Fibroblast of skin of right biceps (primary cell): ENCODE measurements around the gene RNF217.
A peak's percentile ranks its signal among the peaks of the same experiment; 100 is the strongest.

Experiments
- DNase-seq: peaks from one replicate; pipeline ENCODE4 v3.0.0-alpha.2; 2013

Gene RNF217

DNA sequence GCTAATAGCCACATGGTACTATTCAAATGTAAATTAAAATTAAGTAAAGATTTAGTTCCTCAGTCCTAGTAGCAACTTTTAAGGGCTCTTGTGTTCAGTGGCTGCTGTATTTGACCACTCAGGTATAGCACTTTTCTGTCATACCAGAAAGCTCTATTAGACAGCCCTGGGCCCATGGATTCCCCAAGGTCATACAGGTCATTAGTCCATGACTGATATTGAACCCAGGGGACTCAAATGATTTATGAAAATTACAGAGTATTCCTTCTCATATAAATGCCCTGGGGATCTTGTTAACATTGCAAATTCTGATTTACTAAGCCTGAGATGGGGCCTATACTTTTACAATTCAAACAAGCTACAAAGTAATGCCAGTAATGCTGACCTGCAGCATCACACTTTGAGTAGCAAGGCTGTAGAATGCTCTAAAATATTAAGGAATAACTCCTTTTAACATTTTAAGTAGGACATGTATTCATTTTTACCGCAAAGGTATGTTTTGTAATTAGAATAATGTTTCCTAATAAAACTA is 29.6 kb downstream of the RNF217 start:
- DNase-seq: no peak

DNA sequence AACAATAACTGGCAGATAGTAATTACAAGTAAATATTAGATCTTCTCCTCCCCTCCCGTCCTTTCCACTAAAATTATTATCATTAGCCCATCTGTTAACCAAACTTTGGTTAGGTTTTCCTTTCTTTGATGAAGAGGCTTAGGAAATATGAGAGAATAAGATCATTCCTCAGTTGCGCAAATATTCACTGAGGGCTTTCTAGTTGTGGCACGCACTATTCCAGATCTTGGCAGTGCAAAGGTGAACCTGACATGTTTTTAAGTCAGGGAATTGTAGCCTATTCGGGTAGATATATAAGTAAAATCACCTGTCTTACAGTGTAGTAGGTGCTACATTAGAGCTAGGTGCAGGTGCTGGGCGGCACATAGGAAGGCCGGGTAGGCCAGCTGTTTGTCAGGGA is 31.1 kb downstream of the RNF217 start:
- no peak for DNase-seq

DNA sequence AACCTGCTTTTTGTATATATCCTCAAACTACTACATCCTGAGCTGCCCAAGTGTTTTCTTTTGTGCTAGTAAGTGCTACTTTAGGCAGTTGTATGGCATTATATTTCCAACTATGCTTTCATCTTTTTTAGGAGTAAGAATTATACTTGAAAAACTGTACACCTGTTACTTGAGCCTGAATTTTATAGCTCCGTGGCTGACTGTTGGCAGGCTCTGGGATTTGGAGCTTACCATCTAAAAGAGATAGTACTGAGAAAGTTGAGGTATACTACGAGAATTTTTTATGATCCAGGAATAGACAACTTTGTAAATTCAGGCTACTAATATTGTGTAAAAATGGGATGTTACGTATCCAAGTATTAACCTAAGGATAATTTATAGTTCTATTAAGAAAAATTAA is 32.4 kb downstream of the RNF217 start:
- no peak for DNase-seq

DNA sequence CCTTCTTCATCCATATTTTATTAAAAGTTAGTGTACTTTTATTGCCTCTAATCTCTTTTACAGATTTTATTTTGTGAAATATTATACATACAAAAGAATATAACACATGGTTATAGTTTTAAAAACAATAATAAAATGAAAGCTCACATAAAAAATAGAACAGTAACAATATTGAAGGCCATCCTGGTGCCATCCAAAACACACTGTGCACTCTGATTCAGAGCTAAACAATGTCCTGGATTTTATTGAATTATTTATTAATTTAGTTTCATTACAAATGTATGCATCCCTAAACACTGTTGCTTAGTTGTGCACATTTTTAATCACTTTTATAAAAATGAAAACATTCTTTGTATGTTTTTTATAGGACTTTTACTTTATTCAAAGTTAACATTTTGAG is 32.9 kb downstream of the RNF217 start:
- no peak for DNase-seq

DNA sequence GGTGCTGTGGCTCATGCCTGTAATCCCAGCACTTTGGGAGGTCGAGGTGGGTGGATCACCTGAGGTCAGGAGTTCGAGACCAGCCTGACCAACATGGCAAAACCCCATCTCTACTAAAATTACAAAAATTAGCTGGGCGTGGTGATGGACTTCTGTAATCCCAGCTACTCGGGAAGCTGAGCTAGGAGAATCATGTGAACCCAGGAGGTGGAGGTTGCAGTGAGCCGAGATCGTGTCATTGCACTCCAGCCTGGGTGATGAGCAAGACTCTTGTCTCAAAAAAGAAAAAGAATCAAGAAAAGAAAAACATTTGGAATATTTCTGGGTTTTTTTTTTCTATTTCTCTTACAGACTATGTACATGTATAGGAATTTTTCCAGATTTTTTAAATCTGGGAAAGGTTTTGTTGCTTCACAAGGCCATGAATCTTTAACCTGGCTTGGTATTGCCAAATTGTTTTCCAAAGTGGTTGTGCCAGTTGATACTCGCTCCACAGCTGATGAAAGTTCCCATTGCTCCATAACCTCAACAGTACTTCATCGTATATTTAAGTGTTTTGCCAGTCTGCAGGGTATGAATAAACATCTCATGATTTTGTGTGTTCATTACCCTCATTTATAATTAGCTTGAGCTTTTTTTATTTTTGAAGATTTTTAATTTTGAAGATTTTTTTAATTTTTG is 33.5 kb downstream of the RNF217 start:
- no peak for DNase-seq

DNA sequence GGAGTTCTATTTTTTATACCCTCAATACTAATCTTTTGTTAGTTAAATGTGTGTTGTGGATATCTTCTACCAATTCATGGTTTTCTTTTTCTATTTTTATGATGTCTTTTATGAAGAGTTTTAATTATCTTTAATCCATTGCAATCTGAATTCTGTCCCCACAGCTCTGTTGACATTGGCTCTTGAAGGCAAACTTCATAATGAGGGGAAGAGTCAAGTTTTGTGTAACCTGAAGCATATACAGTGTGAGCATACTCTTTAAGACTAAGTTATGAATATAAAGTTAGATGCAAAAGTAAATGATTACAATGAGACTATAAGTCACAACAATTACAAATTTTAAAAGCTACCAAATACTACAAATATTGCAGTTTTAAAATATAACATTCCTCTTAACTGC is 34.2 kb downstream of the RNF217 start:
- DNase-seq: no peak

DNA sequence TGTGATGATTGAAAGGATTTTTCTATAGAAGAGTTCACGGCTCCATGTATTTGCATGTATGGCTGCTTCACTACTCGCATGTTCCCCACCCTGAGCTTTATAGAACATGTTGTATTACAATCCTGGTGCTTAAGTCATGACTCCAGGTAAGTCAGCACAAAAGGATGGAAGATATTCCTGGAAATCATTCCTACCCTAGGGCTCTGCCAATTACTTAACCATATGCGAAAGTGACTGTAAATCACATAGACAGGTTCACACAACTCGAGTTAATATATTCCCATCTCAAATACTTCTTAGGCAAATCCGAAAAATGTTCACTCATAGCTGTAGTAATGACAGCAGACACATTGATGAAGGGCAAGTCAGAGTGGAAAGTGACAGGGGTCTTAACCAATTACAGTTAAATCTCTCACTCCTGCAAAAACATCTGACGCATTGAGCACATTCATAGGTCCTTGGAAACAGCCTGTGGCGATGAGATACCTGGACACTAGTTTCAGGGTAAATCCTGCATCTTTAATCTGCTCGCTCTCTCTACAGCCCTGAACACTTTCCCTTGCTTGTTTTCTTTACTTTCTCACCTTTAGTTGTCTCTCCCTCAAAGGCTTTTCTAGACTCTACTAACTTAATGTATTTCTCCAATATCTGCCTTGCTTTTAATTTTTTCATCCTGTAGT is 35.1 kb downstream of the RNF217 start:
- DNase-seq: no peak

DNA sequence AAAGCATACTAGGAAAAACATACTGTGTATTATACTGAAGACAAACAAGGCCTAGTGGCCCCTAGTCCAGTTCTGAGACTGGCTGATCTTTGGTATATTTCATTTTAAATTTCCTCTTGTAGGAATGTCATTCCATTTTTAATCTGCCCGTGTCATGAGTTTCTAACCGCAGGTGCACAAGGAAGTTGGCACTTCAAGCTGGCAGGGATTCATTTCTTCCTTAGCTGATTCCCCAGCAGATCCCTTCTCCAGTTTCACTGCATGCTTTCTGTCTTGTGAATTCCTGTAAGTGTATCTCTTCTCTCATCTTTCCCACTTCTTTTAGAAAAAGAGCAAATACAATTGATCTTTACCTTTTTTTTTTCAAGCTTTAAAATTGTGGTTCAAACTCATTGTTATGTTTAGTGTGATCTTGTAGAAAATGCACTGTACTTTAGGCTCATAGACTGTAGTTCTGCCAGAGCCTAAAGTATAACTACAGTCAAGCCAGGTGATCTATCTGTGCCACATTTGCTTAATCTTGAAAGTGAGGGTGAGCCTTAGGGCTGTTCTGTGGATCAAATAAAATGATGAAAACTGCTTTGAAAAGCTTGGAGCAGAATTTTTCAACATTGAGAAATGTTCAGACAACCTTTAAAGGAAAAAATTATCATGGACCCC is 37.0 kb downstream of the RNF217 start:
- DNase-seq: no peak

DNA sequence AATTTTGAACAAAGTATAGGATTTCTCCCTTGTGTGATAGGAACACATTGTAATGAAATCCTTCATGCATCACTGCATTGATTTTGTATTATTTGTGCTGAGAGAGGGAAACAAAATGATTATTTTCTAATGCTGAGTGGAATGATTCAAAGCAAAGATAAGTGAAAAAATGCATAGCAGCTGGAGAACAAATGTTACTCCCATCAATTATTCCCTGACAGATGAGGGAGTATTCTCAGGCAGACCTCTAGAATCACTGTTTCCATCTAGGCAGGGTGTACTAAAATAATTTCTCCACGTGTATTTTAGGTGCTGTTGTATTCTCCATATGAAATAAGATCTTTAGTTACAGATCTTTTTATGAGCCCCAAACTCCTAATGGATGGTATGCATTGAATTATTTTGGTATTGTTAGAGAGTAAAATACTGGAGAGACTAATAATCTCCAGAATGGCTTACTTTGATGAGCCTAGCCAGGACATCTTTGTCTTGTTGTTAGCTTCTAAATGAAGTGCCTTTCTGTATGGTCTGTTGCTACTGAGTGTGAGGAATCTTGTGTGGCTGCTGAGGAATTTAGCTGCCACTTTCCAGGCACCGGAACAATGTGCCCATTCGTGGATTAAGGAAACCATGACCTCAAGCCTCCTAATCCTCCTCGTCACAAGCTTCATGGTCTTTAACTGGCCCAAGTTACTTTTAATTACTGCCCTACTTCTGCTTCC is 39.6 kb downstream of the RNF217 start:
- DNase-seq: peak; percentile 64

DNA sequence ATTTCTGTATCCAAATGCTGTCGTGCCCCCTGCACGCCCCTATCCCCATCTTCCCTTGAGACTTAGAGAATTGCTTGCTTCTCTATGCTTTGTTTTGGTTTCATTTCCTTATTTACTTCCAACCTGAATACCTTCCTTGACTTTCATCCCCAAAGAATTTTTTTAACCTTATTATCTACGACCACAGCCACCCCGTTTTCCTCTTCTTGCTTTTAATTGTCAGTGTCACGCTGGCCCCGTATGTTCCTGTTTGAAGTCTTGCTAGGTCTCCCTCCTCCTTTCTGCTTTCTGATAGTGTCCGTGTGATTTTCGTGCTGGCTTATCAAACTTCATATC is 40.1 kb downstream of the RNF217 start:
- no peak for DNase-seq

DNA sequence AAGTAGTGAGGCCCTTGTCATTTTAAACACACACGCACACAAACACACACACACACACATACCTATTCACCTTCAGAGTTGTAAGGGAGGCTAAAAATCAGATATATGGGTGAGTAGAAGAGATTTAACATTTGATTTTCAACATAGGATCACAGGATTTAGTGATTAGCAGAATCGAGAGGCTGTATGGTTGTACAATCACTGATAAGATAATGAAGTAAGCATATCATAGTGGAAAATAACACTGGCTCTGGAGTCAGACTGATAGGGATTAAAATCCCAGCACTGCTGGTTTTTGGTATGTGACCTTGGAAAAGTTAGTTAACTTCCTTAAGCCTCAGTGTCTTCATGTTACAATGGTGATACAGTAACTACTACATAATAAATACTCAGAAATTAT is 40.8 kb downstream of the RNF217 start:
- no peak for DNase-seq

DNA sequence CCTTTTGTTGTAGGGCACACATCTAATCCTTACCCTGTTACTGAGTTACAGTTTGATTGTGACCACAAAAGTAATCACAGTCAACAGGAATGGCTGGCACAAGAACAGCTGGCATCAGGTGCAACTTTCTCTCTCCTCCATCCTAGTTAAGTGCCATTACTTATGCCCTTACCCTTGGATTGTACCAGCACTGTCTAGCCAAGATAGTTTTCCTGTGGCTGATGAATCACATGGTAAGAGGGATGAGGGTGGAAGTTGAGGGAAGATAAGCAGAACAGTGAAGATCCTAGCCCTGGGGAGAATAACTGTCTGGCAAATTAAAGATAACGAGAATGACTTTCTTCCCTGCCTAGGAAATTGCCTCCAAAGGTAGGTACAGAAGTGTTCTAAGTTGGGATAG is 42.0 kb downstream of the RNF217 start:
- no peak for DNase-seq

DNA sequence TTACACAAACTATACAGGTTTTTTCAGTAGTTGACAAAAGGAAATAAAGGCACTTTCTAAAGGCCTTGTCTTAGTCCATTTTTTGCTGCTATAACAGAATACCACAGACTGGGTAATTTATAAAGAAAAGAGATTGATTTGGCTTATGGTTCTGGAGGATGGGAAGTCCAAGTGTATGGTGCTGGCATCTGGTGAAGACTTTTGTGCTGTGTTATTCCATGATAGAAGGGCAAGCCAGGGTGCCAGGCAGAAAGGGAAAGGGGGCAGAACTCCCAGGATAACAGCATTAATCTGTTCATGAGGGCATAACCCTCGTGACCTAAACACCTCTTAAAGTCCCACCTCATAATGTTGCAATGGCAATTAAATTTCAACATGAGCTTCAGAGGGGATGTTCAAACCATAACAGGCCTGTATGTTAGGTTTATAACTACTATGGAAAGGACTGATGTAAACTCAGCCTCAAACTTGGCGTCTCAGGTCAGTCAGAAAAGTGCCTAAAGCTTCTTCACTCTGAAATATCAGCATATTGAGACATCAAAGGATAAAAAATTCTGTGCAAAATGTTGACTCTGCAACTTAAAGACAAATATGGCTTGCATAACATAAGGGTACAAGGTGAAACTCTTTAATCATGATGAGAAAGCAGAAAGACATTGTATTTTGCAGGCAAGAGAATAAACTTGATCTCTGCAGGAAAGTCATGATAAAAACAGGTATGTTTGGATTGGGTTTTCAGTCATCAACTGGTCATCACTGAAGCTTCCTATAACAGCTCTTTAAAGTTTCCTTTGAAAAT is 42.8 kb downstream of the RNF217 start:
- no peak for DNase-seq

DNA sequence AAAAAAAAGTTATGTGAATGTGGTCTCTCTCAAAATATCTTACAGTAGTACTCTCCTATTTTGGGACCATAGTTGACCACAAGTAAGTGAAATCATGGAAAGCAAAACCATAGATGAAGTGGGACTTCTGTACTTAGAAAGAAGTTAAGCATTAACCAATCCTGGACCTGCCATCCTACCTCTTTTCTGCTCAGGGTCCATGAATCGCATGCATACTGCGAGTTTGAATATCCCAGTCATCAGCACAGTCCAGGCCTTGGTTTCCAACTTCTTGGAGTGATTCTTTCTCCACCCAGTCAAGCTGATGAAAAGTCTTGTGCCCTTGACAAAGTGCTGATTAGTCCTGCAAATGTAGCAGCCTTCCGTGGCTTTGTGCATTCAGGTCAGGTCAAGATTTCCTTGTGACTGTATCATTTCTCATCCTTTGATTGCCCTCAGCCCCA is 46.0 kb downstream of the RNF217 start:
- DNase-seq: peak; percentile 90

DNA sequence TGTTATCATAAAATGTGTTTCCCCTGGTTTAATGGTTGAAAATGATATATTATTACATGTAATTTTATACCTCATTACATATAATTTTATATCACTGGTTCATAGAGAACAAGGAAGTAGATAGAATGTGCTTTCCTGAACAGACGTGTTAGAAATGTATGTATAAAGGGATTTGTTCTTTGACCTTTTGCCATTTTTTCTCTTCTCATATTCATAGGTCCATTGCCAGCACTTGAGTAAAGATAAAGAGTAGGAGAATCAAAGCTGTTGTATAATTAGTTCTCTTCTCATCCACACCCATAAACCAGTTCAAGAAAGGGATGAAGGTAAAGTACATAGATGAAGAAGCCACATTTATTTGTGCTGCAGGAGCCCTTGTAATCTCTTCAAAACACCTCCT is 46.7 kb downstream of the RNF217 start:
- no peak for DNase-seq

DNA sequence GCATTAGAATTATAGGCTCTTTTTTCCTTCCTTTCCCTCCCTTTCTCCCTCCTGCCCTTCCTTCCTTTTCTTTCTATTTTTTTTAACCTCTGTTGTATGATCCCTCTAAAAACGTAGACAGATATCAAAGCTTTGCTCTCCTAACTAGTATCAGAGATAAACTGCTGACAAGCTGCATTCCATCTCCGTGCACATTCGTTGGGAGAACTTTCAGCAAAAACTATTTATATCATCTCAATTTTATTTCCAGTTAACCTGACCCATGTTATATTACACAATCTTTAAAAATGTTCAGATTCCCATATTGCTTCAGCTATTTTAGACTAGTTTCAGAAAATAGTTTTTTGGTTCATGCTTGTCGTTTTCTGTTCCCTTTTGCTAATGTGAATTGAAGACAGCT is 47.3 kb downstream of the RNF217 start:
- peak; percentile 81 for DNase-seq

DNA sequence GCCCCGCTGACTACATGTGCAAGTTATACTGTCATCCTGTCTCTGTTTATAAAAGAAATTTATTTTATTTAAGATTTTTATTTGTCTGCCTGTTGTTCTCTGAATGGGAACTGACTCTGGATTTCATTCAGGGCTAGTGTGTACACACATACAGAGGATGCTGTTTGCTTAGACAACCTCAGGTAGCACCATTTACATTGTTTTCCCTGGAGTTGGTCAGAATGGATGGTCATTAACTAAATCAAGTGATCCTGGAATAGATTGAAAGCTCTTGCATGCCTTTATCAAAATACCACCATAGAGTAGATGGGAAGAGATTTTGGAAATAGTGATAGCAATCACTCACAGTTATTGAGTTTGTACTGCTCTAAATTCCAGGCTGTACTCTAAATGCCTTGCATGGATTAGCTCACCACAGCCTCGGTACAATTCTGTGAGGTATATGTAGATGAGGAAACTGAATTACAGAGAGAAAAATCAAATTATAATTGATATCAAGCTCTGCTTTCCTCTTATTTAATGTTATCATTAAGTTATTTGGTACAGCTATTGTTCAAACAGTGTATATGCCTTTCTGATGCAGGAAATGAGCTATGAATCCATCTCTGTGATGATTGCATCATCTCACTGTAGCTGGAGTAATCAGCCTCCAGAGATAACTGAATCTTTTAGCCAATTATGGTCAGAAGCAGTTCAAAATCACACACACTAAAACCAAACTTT is 51.9 kb downstream of the RNF217 start:
- peak; percentile 89 for DNase-seq

DNA sequence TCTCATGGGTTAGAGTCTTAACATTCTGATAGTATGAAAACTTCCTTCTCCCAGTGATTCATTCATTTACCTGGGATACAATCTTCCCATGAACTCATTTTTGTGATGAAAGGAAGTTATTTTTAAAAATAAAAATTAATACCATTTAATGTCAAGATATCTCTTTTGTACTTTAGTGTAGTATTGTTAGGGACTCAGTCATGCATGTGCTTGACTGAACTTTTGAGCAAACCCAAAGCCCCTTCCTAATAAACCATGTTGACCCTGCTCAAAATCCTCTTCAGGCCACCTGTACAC is 52.4 kb downstream of the RNF217 start:
- DNase-seq: no peak

DNA sequence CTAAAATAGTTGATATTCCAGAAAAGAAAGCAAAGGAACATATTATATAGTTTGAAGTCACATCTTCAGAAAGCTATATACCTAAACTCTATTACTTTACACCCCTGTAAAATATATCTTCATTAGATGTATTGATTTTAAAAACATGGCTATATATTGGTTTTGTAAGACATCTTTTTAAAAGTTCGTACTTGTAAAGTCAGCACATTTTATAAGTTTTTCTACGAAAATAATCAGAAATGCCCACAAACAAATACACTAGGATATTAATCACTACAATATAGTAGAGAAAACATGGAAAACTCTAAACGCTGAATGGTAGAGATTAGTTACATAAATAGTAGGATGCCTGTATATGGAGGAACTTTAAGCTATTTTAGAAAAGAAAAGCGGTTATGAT is 52.9 kb downstream of the RNF217 start:
- no peak for DNase-seq

DNA sequence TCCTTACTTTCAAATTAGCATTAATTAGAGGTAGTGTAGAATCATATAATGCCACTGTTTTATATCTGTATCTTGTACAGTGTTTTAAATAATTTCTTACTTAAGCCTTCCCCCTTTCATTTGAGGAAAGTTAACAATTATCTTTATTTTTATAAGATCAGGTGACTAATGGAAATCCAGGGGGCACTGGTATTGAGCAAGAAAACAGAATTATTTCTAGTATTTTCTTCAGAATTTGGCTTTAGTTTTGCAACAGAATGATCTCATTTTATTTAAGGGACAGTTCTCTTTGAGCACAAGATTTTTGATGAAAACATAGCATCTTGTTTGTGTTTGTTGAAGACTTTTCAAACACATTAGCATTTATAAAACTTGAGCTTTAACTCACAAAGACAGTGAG is 55.9 kb downstream of the RNF217 start:
- DNase-seq: no peak

DNA sequence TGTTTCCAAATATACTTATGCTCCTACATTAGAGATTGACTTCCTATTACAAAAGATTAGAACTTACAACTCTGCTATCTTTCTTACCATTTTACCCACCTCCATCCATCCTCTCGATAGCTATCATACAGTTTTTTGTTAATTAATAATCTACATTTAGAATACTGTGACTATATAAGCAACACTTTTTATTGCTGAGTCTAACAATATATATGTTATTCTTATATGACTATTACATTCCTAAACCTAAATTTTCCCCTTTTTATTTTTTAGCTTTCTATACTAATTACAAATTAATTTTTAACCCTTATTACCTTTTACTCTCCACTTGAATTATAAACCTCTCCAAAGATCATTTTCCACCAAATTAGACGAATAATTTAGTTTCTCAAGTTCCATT is 57.0 kb downstream of the RNF217 start:
- no peak for DNase-seq

DNA sequence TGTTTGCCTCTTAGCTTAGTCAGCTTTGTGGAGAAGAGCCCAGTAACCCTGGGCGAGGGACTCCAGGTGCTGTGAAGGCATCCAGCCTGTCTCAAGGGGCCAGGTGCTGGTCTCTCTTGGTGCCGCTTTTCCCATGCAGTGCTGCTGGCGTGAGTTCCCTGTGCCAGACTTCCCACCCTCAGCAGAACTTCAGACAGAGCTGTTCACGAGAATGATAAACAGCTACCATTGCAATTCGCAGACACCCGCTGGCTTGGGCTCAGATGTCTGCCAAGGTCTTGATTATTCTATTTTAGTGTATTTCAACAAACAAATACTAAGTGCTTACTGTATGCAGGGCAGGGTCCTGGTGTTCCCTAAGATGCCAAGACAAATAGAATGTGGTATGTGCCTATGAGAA is 57.7 kb downstream of the RNF217 start:
- no peak for DNase-seq
